ENCODE data around the gene RBP4. TPM values are rescaled to one million over a fixed set of nuclear protein-coding genes. Genes with fewer than 3 reads are reported as not detected.

The RBP4 gene
- polyA plus RNA-seq, 1 experiment = not detected

DNA sequence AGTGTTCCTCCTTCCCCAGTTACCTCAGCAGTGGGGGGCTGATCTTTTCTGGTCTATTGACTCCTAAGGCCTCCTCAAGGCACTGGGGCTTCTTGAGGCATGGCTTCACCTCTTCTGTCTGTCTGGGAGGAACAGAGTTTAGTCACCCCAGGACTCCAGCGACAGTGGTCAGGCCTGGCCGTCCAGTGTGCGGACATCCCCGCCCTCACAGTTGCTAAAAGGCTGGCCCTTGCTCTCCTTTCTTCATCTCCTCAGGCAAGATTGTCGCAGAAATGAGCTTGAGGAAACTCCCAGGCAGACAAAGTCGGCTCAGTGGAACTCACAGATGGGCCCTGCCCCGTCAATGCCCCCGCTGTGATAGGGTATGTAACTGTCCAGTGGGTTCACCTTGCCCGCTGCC is 41.5 kb downstream of the RBP4 start:
- POLR2A ChIA-PET = no interaction called here
- CTCF ChIA-PET = interaction anchor here (0.7 to 1.2 kb wide), 2 partner anchors 17 to 732 kb away, joined by 4 to 5 read pairs; no protein-coding TSS in a partner anchor

DNA sequence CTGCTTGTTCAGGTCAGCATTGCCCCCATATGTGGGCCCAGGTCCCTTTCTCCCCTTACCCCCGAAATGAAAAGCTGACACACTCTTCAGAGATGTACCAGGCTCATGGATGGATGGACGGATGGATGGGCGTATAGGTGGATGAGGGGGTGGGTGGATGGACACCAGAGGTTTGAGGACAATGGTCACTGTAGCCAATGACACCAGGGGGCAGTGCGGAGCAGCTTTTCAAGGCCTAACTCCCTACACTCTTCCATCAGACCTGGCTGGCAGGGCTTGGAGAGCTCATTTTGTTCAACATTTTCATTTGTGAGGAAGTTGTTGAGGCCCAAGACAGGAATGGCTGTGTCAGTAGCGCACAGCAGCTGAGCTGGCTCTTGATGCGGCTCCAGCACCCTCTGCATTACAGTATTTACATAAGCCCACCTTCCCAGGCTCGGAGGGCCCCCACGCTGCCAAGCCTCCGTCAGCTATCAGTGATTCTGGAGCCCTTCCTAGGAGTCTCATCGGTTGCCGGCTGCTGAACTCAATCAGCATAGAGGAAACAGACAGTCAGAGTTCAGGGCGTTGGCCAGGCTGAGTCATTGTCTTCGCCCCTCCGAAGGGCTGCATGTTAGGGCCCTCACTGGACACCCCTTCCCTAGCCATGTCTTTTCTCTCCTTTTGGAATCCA is 46.1 kb downstream of the RBP4 start:
- TF ChIP-seq, protein P1, sequence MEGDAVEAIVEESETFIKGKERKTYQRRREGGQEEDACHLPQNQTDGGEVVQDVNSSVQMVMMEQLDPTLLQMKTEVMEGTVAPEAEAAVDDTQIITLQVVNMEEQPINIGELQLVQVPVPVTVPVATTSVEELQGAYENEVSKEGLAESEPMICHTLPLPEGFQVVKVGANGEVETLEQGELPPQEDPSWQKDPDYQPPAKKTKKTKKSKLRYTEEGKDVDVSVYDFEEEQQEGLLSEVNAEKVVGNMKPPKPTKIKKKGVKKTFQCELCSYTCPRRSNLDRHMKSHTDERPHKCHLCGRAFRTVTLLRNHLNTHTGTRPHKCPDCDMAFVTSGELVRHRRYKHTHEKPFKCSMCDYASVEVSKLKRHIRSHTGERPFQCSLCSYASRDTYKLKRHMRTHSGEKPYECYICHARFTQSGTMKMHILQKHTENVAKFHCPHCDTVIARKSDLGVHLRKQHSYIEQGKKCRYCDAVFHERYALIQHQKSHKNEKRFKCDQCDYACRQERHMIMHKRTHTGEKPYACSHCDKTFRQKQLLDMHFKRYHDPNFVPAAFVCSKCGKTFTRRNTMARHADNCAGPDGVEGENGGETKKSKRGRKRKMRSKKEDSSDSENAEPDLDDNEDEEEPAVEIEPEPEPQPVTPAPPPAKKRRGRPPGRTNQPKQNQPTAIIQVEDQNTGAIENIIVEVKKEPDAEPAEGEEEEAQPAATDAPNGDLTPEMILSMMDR (IDR thresholded peaks at IDR 0.05; ENCODE audit: low read depth, low read length) = peak; percentile 66
- Histone ChIP-seq H3K4me3 (ENCODE audit: low read depth, low read length) (no peak overlapping the region), H3K9me3 (ENCODE audit: control insufficient read depth, insufficient read depth, low read length) (peaks cover 4% of the 10 kb centered on the region; the same call in 1 of the 2 replicates), H3K27me3 (ENCODE audit: control insufficient read depth, insufficient read depth, low read length) (peaks cover 3% of the 10 kb centered on the region), H3K27ac (ENCODE audit: low read depth, low read length) (no peak overlapping the region)
- ChIA-PET POLR2A (interaction anchor here (0.6 to 1.0 kb wide), 2 partner anchors 125 to 313 kb away, joined by 3 read pairs; no protein-coding TSS in a partner anchor), CTCF (interaction anchor here (0.6 to 4.3 kb wide), 31 partner anchors 8 to 304 kb away, joined by 3 to 101 read pairs (median 4); partner anchors contain the start of genes FFAR4 and FRA10AC1)
- DNase-seq (ENCODE audit: low read depth, low spot score) = no peak

More for the DNA sequence above, 41.5 kb downstream of the RBP4 start:
- Histone ChIP-seq H3K27me3 (ENCODE audit: control insufficient read depth, insufficient read depth, low read length) (peaks cover 5% of the 10 kb centered on the region), H3K4me3 (ENCODE audit: low read depth, low read length) (no peak overlapping the region), H3K27ac (ENCODE audit: low read depth, low read length) (no peak overlapping the region), H3K9me3 (ENCODE audit: control insufficient read depth, insufficient read depth, low read length) (peaks cover 4% of the 10 kb centered on the region; the same call in 1 of the 2 replicates)
- no peak for DNase-seq (ENCODE audit: low read depth, low spot score)
- TF ChIP-seq, protein P1 (IDR thresholded peaks at IDR 0.05; ENCODE audit: low read depth, low read length) = no peak

DNA sequence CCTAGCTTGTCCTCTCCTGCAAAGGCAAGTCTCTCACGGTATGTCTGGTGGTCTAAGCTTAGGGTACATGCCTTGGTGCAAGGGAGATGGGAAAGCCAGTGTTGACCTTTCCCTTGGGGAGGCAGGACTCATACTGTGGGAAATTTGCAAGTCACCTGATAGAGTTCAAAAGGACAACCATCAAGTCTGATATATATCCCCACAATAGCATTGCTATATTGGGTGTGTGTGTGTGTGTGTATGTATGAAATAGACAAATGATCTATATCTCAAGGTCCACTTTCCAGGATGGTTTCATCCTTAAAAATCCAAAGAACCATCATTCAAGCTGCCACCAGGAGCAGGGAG is 46.7 kb downstream of the RBP4 start:
- no peak overlapping the region for H3K4me3 ChIP-seq (ENCODE audit: low read depth, low read length)
- H3K27ac ChIP-seq (ENCODE audit: low read depth, low read length) = no peak overlapping the region
- DNase-seq (ENCODE audit: low read depth, low spot score) = no peak
- no peaks in the 10 kb centered on the region; the same call in 1 of the 2 replicates for H3K9me3 ChIP-seq (ENCODE audit: control insufficient read depth, insufficient read depth, low read length)
- ChIA-PET POLR2A (interaction anchor here (0.7 to 1.0 kb wide), 2 partner anchors 66 to 126 kb away, joined by 3 read pairs; no protein-coding TSS in a partner anchor), CTCF (interaction anchor here (0.6 to 4.3 kb wide), 22 partner anchors 8 to 305 kb away, joined by 3 to 101 read pairs (median 4); partner anchors contain the start of genes FFAR4 and FRA10AC1)
- TF ChIP-seq, protein P1 (IDR thresholded peaks at IDR 0.05; ENCODE audit: low read depth, low read length) = no peak
- no peaks in the 10 kb centered on the region for H3K27me3 ChIP-seq (ENCODE audit: control insufficient read depth, insufficient read depth, low read length)

DNA sequence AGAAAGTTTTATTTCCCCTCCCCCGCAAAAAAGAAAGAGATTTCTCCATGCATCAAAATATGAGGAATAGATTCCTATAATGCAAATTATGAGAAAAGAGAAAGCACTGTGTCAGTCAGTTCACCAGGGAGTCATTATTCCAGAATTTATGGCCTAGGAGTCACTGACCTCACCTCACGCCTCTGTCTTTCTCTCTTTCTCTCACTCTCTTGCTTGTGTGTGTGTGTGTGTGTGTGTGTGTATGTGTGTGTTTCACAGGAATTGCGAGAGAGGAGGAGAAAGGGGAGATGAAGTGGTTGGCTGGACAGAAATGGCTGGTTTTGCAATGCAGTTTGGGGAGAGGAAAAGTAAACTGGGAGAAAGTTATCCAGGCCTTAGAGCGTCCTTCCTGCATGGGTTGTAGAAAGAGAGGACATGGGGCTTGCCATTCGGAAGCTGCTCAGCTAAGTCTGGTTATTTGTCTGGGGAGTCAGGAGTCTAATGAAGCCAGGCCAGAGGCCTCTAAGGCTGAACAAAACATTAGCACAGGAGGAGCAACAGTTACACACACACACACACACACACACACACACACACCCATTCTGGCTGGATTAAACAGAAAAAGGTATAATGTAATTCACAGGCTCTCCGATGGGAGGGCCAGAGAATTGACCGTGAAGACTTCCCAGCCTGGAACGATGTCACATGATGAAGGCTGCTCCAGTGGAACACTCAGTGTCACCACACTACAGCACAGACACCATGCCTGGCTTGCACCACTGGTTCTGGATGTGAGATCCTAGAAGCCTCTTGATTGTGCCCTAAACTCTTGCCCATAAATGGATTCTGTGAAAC is 47.3 kb downstream of the RBP4 start:
- TF ChIP-seq, protein P1 (IDR thresholded peaks at IDR 0.05; ENCODE audit: low read depth, low read length) = no peak
- Histone ChIP-seq H3K27ac (ENCODE audit: low read depth, low read length) (no peak overlapping the region), H3K4me3 (ENCODE audit: low read depth, low read length) (no peak overlapping the region), H3K27me3 (ENCODE audit: control insufficient read depth, insufficient read depth, low read length) (no peaks in the 10 kb centered on the region), H3K9me3 (ENCODE audit: control insufficient read depth, insufficient read depth, low read length) (no peaks in the 10 kb centered on the region; the same call in 1 of the 2 replicates)
- CTCF ChIA-PET = interaction anchor here (0.5 to 4.3 kb wide), 13 partner anchors 8 to 1027 kb away, joined by 3 to 101 read pairs (median 4); partner anchors contain the start of gene FFAR4
- DNase-seq (ENCODE audit: low read depth, low spot score) = no peak
- POLR2A ChIA-PET = interaction anchor here (0.7 kb wide), 1 partner anchor 67 kb away, joined by 3 read pairs; no protein-coding TSS in a partner anchor

All from AG04450 (cell line).